A673 (cell line): Measurements from ENCODE around the gene RNF175. TPM values are rescaled to one million over a fixed set of nuclear protein-coding genes. Genes with fewer than 3 reads are reported as not detected.

Experiments
- BruUV-seq: library from RNA; stranded (reverse); fragments of 400-500 nt; replicated peaks from 2 replicates; lab custom pipeline; 2021; lab: Mats Ljungman, UMichigan
- CTCF ChIA-PET: fragments of 300-600 bp; sonication (Branson Sonifier 250); formaldehyde crosslinking; loops from one replicate; lab custom pipeline; 2022; ENCODE audit warnings: antibody characterized with exemption; lab: Charles Lee
- POLR2A ChIA-PET: fragments of 300-600 bp; sonication (Branson Sonifier 250); formaldehyde crosslinking; loops from one replicate; lab custom pipeline; 2022; ENCODE audit warnings: antibody characterized with exemption; ENCODE audit not compliant: low non-redundant PET; lab: Charles Lee
- DNase-seq: peaks from one replicate; pipeline ENCODE4 v3.0.0-alpha.2; 2015; ENCODE audit warnings: low spot score
- H3K27ac ChIP-seq: fragments of 200-600 bp; sonication (generic); 2 replicates; pipeline ENCODE4 v1.5.1; 2016; ENCODE audit warnings: mixed run types, low read depth, mild to moderate bottlenecking, mixed read lengths, antibody characterized with exemption, low read length; ENCODE audit not compliant: poor library complexity, severe bottlenecking
- H3K27me3 ChIP-seq: fragments of 200-600 bp; sonication (generic); replicated peaks from 2 replicates; pipeline ENCODE4 v1.6.1; 2017; ENCODE audit warnings: mixed run types, low read depth, mild to moderate bottlenecking, mixed read lengths, antibody characterized with exemption, low read length; ENCODE audit not compliant: insufficient read depth, poor library complexity
- H3K36me3 ChIP-seq: fragments of 200-600 bp; sonication (generic); 2 replicates; pipeline ENCODE4 v1.6.1; 2016; ENCODE audit warnings: mixed run types, mild to moderate bottlenecking, mixed read lengths, antibody characterized with exemption, low read length; ENCODE audit not compliant: insufficient read depth, poor library complexity, severe bottlenecking
- H3K4me1 ChIP-seq: fragments of 200-600 bp; sonication (generic); 2 replicates; pipeline ENCODE4 v1.6.1; 2017; ENCODE audit warnings: mixed run types, mild to moderate bottlenecking, mixed read lengths, antibody characterized with exemption, low read length; ENCODE audit not compliant: insufficient read depth, poor library complexity, severe bottlenecking
- H3K4me3 ChIP-seq: fragments of 200-600 bp; sonication (generic); 2 replicates; pipeline ENCODE4 v1.5.1; 2016; ENCODE audit warnings: low read depth, mixed run types, mild to moderate bottlenecking, mixed read lengths, low read length; ENCODE audit not compliant: poor library complexity, severe bottlenecking
- H3K9me3 ChIP-seq: fragments of 200-600 bp; sonication (generic); 2 replicates; pipeline ENCODE4 v1.6.1; 2016; ENCODE audit warnings: mixed run types, low read depth, mild to moderate bottlenecking, mixed read lengths, antibody characterized with exemption, low read length; ENCODE audit not compliant: poor library complexity, severe bottlenecking
- EZH2 ChIP-seq: fragments of 200-600 bp; sonication (generic); IDR thresholded peaks from 2 replicates; pipeline ENCODE4 v1.6.1; 2017; ENCODE audit warnings: borderline replicate concordance, low read depth, mild to moderate bottlenecking, mixed read lengths, antibody characterized with exemption, low read length; ENCODE audit not compliant: poor library complexity, severe bottlenecking
- intact Hi-C: fragments of 100-400 bp; cut with micrococcal nuclease; formaldehyde crosslinking; loops from one replicate; pipeline ENCODE4 v1.10.0; 2022; ENCODE audit not compliant: unreplicated experiment
- total RNA-seq: library from RNA; stranded (reverse); gene quantifications from 2 replicates; pipeline ENCODE4 v1.2.3, GENCODE V29; 2021
- TF ChIP-seq, protein P1 (sequence below): fragments of 300-800, 200-600 bp; sonication (generic); conservative IDR thresholded peaks from 2 replicates; pipeline ENCODE4 v1.5.1; 2017; ENCODE audit warnings: low read depth, mild to moderate bottlenecking, antibody characterized with exemption, low read length, moderate library complexity, mixed read lengths

Gene RNF175
- total RNA-seq, 1 experiment from 2014 or later = 6.8 TPM

DNA sequence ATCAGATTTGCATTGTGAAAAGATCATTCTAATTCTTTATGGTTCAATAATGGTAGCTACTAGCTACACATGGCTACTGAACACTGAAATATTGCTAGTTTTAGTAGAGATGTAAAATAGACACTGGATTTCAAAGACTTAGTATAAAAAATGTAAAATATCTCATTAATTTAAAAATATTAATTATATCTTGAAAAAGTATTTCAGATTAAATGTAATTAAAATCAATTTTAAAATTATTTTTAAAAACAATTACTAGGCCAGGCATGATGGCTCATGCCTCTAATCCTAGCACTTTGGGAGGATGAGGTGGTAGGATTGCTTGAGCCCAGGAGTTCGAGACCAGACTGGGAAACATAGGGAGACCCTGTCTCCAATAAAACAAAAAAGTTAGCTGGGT lies 96.2 kb downstream of the RNF175 start:
- no peak for DNase-seq
- BruUV-seq = no TSS peak
- Histone ChIP-seq H3K9me3 (no peaks in the 10 kb centered on the region), H3K36me3 (no peaks in the 10 kb centered on the region), H3K4me3 (no peak overlapping the region), H3K27me3 (no peaks in the 10 kb centered on the region), H3K27ac (no peak overlapping the region), H3K4me1 (no peaks in the 10 kb centered on the region)
- intact Hi-C loops = no loop called here
- TF ChIP-seq, protein P1, sequence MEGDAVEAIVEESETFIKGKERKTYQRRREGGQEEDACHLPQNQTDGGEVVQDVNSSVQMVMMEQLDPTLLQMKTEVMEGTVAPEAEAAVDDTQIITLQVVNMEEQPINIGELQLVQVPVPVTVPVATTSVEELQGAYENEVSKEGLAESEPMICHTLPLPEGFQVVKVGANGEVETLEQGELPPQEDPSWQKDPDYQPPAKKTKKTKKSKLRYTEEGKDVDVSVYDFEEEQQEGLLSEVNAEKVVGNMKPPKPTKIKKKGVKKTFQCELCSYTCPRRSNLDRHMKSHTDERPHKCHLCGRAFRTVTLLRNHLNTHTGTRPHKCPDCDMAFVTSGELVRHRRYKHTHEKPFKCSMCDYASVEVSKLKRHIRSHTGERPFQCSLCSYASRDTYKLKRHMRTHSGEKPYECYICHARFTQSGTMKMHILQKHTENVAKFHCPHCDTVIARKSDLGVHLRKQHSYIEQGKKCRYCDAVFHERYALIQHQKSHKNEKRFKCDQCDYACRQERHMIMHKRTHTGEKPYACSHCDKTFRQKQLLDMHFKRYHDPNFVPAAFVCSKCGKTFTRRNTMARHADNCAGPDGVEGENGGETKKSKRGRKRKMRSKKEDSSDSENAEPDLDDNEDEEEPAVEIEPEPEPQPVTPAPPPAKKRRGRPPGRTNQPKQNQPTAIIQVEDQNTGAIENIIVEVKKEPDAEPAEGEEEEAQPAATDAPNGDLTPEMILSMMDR = no peak
- TF ChIP-seq EZH2 = no peak
- CTCF ChIA-PET = no interaction called here
- POLR2A ChIA-PET = no interaction called here

DNA sequence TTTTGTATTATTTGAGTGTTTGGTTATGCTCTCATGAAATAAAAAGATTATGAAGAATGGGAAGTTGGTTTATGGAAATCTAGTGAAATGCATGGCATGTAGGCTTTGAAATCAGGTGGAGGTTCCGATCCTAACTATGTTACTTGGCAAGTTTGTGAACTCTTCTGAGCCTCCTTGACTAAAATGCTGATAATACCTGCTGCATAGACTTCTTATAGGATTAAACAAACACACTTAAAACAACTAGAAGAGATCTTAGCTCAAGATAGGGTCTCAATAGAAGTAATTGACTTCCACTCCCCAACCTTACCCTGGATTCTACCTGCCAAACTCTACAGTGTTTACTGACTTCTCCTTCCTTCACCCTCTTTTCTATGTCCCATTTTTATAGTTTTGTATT lies 97.9 kb downstream of the RNF175 start:
- intact Hi-C loops = no loop called here
- BruUV-seq = no TSS peak
- Histone ChIP-seq H3K27me3 (no peaks in the 10 kb centered on the region), H3K36me3 (no peaks in the 10 kb centered on the region), H3K4me1 (no peaks in the 10 kb centered on the region), H3K4me3 (no peak overlapping the region), H3K27ac (no peak overlapping the region), H3K9me3 (no peaks in the 10 kb centered on the region)
- CTCF ChIA-PET = no interaction called here
- POLR2A ChIA-PET = no interaction called here
- no peak for DNase-seq
- no peak for TF ChIP-seq EZH2
- TF ChIP-seq, protein P1 = no peak

DNA sequence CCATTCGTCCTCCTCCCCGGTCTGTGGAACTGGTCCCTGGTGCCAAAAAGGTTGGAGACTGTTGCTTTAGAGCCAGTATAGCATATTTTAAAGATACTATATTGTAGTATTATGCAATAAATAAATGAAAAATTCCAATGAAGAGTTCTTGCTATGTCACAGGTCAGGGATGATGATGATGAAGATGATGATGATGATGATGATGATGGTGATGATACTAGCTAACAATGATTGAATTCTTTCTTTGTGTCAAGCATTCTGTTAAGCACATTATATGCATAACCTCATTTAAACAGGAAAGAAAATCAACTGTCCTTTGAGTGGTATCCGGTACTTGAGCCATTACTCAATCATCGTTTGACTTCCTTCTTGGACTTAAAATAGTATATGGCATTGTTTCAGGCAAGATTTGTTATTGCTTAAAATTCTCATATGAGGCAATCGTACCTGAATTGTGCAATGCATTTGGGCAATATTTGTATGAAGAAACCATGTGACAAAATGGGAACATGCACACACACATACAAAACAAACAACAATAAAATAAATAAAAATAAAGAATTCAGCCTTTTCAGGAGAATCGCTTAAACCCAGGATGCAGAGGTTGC lies 98.5 kb downstream of the RNF175 start:
- POLR2A ChIA-PET = no interaction called here

More for the DNA sequence above, 98.5 kb downstream of the RNF175 start:
- TF ChIP-seq, protein P1 = no peak
- intact Hi-C loops = no loop called here
- no TSS peak for BruUV-seq
- Histone ChIP-seq H3K27me3 (no peaks in the 10 kb centered on the region), H3K27ac (no peak overlapping the region), H3K36me3 (no peaks in the 10 kb centered on the region), H3K4me1 (no peaks in the 10 kb centered on the region), H3K4me3 (no peak overlapping the region), H3K9me3 (no peaks in the 10 kb centered on the region)
- CTCF ChIA-PET = no interaction called here
- no peak for DNase-seq

Other genes with a start within 250 kb of the RNF175 start
- 0.94 and 1.1 TPM in 2 replicates for gene TLR2, start 75.7 kb downstream of the RNF175 start, total RNA-seq
- 1.4 and 1.9 TPM in 2 replicates for gene SFRP2, start 29.1 kb upstream of the RNF175 start, total RNA-seq